Ishikawa (cell line): ENCODE results near the gene ITPR2.

Source experiments
- CEBPB ChIP-seq: IDR thresholded peaks from 2 replicates; pipeline ENCODE4 v1.6.1; 2012
- CREB1 ChIP-seq: IDR thresholded peaks from 2 replicates; pipeline ENCODE4 v1.6.1; 2012; ENCODE audit warnings: low read depth
- EGR1 ChIP-seq: IDR thresholded peaks from 2 replicates; pipeline ENCODE4 v1.6.1; 2012
- EP300 ChIP-seq: IDR thresholded peaks from 2 replicates; pipeline ENCODE4 v1.6.1; 2012; ENCODE audit warnings: borderline replicate concordance
- FOXM1 ChIP-seq: IDR thresholded peaks from 2 replicates; pipeline ENCODE4 v1.6.1; 2012; ENCODE audit warnings: low read depth, borderline replicate concordance
- MAX ChIP-seq: IDR thresholded peaks from 2 replicates; pipeline ENCODE4 v1.6.1; 2012
- NFIC ChIP-seq: IDR thresholded peaks from 2 replicates; pipeline ENCODE4 v1.6.1; 2012
- RAD21 ChIP-seq: IDR thresholded peaks from 2 replicates; pipeline ENCODE4 v1.6.1; 2012; ENCODE audit warnings: low read depth
- REST ChIP-seq: IDR thresholded peaks from 2 replicates; pipeline ENCODE4 v1.6.1; 2012; ENCODE audit warnings: low read depth, mild to moderate bottlenecking
- TAF1 ChIP-seq: IDR thresholded peaks from 2 replicates; pipeline ENCODE4 v1.6.1; 2012; ENCODE audit warnings: low read depth, mild to moderate bottlenecking
- TCF12 ChIP-seq: IDR thresholded peaks from 2 replicates; pipeline ENCODE4 v1.6.1; 2012; ENCODE audit warnings: low read depth
- TEAD4 ChIP-seq: IDR thresholded peaks from 2 replicates; pipeline ENCODE4 v1.6.1; 2012
- USF1 ChIP-seq: IDR thresholded peaks from 2 replicates; pipeline ENCODE4 v1.6.1; 2012
- YY1 ChIP-seq: IDR thresholded peaks from 2 replicates; pipeline ENCODE4 v1.6.1; 2012; ENCODE audit warnings: low read depth
- ZBTB7A ChIP-seq: IDR thresholded peaks from 2 replicates; pipeline ENCODE4 v1.6.1; 2012; ENCODE audit warnings: low read depth

ITPR2 gene

GRCh38 chr12:26379777-26380467, 453.1 kb downstream of the ITPR2 start:
- TF ChIP-seq FOXM1 = no peak
- no peak for TF ChIP-seq CEBPB
- TF ChIP-seq RAD21 = no peak
- no peak for TF ChIP-seq YY1
- TF ChIP-seq MAX = no peak
- TF ChIP-seq TCF12 = no peak
- TF ChIP-seq TEAD4 = no peak
- no peak for TF ChIP-seq TAF1
- no peak for TF ChIP-seq EGR1
- TF ChIP-seq CREB1 = no peak
- no peak for TF ChIP-seq EP300

GRCh38 chr12:26378711-26379110, 454.3 kb downstream of the ITPR2 start:
- TF ChIP-seq YY1 = no peak
- no peak for TF ChIP-seq TAF1
- no peak for TF ChIP-seq EGR1
- TF ChIP-seq CREB1 = no peak
- no peak for TF ChIP-seq RAD21
- TF ChIP-seq NFIC = no peak
- TF ChIP-seq TEAD4 = no peak
- no peak for TF ChIP-seq ZBTB7A
- no peak for TF ChIP-seq REST
- no peak for TF ChIP-seq MAX
- no peak for TF ChIP-seq CEBPB
- no peak for TF ChIP-seq TCF12
- no peak for TF ChIP-seq EP300
- TF ChIP-seq FOXM1 = no peak
- TF ChIP-seq USF1 = no peak

GRCh38 chr12:26374934-26375680, 457.9 kb downstream of the ITPR2 start:
- no peak for TF ChIP-seq CEBPB
- no peak for TF ChIP-seq REST
- no peak for TF ChIP-seq FOXM1
- no peak for TF ChIP-seq YY1
- TF ChIP-seq RAD21 = no peak
- TF ChIP-seq EP300 = no peak
- no peak for TF ChIP-seq USF1
- TF ChIP-seq EGR1 = no peak
- TF ChIP-seq TEAD4 = no peak
- TF ChIP-seq TCF12 = no peak

GRCh38 chr12:26373606-26374495, 459.1 kb downstream of the ITPR2 start:
- no peak for TF ChIP-seq NFIC
- TF ChIP-seq REST = no peak
- no peak for TF ChIP-seq MAX
- TF ChIP-seq EP300 = no peak
- TF ChIP-seq USF1 = no peak
- no peak for TF ChIP-seq RAD21
- no peak for TF ChIP-seq FOXM1
- TF ChIP-seq ZBTB7A = no peak
- TF ChIP-seq YY1 = no peak
- no peak for TF ChIP-seq TAF1
- TF ChIP-seq CEBPB = no peak
- no peak for TF ChIP-seq EGR1
- TF ChIP-seq TEAD4 = no peak
- no peak for TF ChIP-seq TCF12
- TF ChIP-seq CREB1 = no peak
